ENCODE measurements around the gene PLCG1.

Gene PLCG1

GRCh38 chr20:41095110-41095969 lies 42.0 kb upstream of the PLCG1 start:
- Histone ChIP-seq H3K4me1 (no peaks in the 10 kb centered on the region), H3K36me3 (peaks cover 58 to 89% (median 65%) of the 10 kb centered on the region in 3 donors), H3K27me3 (no peaks in the 10 kb centered on the region), H3K27ac (no peak overlapping the region), H3K9me3 (no peaks in the 10 kb centered on the region), H3K4me3 (no peak overlapping the region)
- intact Hi-C loops (cut with DNase I; ENCODE audit: low total_unique reads): loop anchor here (2.0 to 10.0 kb wide), 2 partner anchors 105 to 131 kb away; no protein-coding TSS in a partner anchor
- peak in 1 of 2 donors; percentile 40 for DNase-seq
- peak; percentile 83 to 87 for TF ChIP-seq CTCF (IDR thresholded peaks at IDR 0.05)

- Histone ChIP-seq H3K4me1 (no peaks in the 10 kb centered on the region), H3K27ac (no peak overlapping the region), H3K4me3 (no peak overlapping the region), H3K9me3 (no peaks in the 10 kb centered on the region), H3K27me3 (no peaks in the 10 kb centered on the region), H3K36me3 (peaks cover 70 to 97% (median 76%) of the 10 kb centered on the region in 3 donors)
- no peak for TF ChIP-seq CTCF (IDR thresholded peaks at IDR 0.05)
- intact Hi-C loops (cut with DNase I; ENCODE audit: low total_unique reads): loop anchor here (10.0 kb wide), 1 partner anchor 134 kb away; no protein-coding TSS in a partner anchor
- DNase-seq: no peak
Measured at GRCh38 chr20:41098703-41099250, 38.6 kb upstream of the PLCG1 start.

GRCh38 chr20:41100001-41100480 lies 37.3 kb upstream of the PLCG1 start:
- TF ChIP-seq CTCF (IDR thresholded peaks at IDR 0.05): no peak
- Histone ChIP-seq H3K27me3 (no peaks in the 10 kb centered on the region), H3K9me3 (no peaks in the 10 kb centered on the region), H3K4me1 (no peaks in the 10 kb centered on the region), H3K36me3 (peaks cover 73 to 95% (median 74%) of the 10 kb centered on the region in 3 donors), H3K27ac (no peak overlapping the region), H3K4me3 (no peak overlapping the region)
- no peak for DNase-seq
- intact Hi-C loops (cut with DNase I; ENCODE audit: low total_unique reads): no loop called here

GRCh38 chr20:41101660-41102059 lies 35.7 kb upstream of the PLCG1 start:
- no peak for TF ChIP-seq CTCF (IDR thresholded peaks at IDR 0.05)
- peaks cover 67 to 88% (median 69%) of the 10 kb centered on the region in 3 donors for H3K36me3 ChIP-seq

GRCh38 chr20:41108531-41108930 lies 28.8 kb upstream of the PLCG1 start:
- TF ChIP-seq CTCF (IDR thresholded peaks at IDR 0.05): no peak
- Histone ChIP-seq H3K4me3 (no peak overlapping the region), H3K27me3 (no peaks in the 10 kb centered on the region), H3K4me1 (no peaks in the 10 kb centered on the region), H3K27ac (no peak overlapping the region), H3K9me3 (no peaks in the 10 kb centered on the region), H3K36me3 (peaks cover 31 to 58% (median 46%) of the 10 kb centered on the region in 3 donors)
- intact Hi-C loops (cut with DNase I; ENCODE audit: low total_unique reads): no loop called here
- no peak for DNase-seq

More at GRCh38 chr20:41101660-41102059, 35.7 kb upstream of the PLCG1 start:
- H3K4me3 ChIP-seq: no peak overlapping the region
- no peaks in the 10 kb centered on the region for H3K27me3 ChIP-seq
- no peaks in the 10 kb centered on the region for H3K9me3 ChIP-seq
- DNase-seq: no peak
- H3K4me1 ChIP-seq: no peaks in the 10 kb centered on the region
- intact Hi-C loops (cut with DNase I; ENCODE audit: low total_unique reads): no loop called here
- H3K27ac ChIP-seq: no peak overlapping the region
